SU-DHL-6 (cell line): ENCODE results near the gene OGFOD2.

Experiments
- CTCF ChIP-seq: fragments of 200-600 bp; sonication (generic); IDR thresholded peaks from one replicate; pipeline ENCODE4 v1.5.1; 2017; ENCODE audit warnings: antibody characterized with exemption, mild to moderate bottlenecking, low read length, moderate library complexity; ENCODE audit not compliant: insufficient read depth, poor library complexity, severe bottlenecking
- EZH2phosphoT487 ChIP-seq: fragments of 200-600 bp; sonication (generic), shearing (Covaris generic); conservative IDR thresholded peaks from 2 replicates; pipeline ENCODE4 v1.6.1; 2018; ENCODE audit warnings: mild to moderate bottlenecking, antibody characterized with exemption, low read length, moderate library complexity, mixed read lengths

GRCh38 chr12:123026094-123026853 lies 51.2 kb downstream of the OGFOD2 start:
- TF ChIP-seq CTCF (no peak), EZH2phosphoT487 (no peak)
